ENCODE data around the gene KCP.
A peak's percentile ranks its signal among the peaks of the same experiment; 100 is the strongest.

Gene KCP

GRCh38 chr7:128886391-128887168 lies 23.9 kb downstream of the KCP start:
- no peak for TF ChIP-seq CTCF (conservative IDR thresholded peaks at IDR 0.05; ENCODE audit: low read depth, low read length)
- H3K4me3 ChIP-seq (ENCODE audit: low read length): no peak overlapping the region
- no peak for DNase-seq (ENCODE audit: low read depth)

GRCh38 chr7:128885370-128886187 lies 24.9 kb downstream of the KCP start:
- DNase-seq (ENCODE audit: low read depth): no peak
- no peak for TF ChIP-seq CTCF (conservative IDR thresholded peaks at IDR 0.05; ENCODE audit: low read depth, low read length)
- H3K4me3 ChIP-seq (ENCODE audit: low read length): no peak overlapping the region

- no peak overlapping the region for H3K4me3 ChIP-seq (ENCODE audit: low read length)
- DNase-seq (ENCODE audit: low read depth): no peak
- no peak for TF ChIP-seq CTCF (conservative IDR thresholded peaks at IDR 0.05; ENCODE audit: low read depth, low read length)
Measured at GRCh38 chr7:128884561-128885369, 25.7 kb downstream of the KCP start.

- TF ChIP-seq CTCF (conservative IDR thresholded peaks at IDR 0.05; ENCODE audit: low read depth, low read length): peak; percentile 84
Measured at GRCh38 chr7:128883622-128884448, 26.7 kb downstream of the KCP start.

GRCh38 chr7:128882134-128882533 lies 28.4 kb downstream of the KCP start:
- DNase-seq (ENCODE audit: low read depth): no peak
- TF ChIP-seq CTCF (conservative IDR thresholded peaks at IDR 0.05; ENCODE audit: low read depth, low read length): no peak
- H3K4me3 ChIP-seq (ENCODE audit: low read length): no peak overlapping the region

More at GRCh38 chr7:128883622-128884448, 26.7 kb downstream of the KCP start:
- H3K4me3 ChIP-seq (ENCODE audit: low read length): no peak overlapping the region
- DNase-seq (ENCODE audit: low read depth): no peak

- DNase-seq (ENCODE audit: low read depth): no peak
- no peak for TF ChIP-seq CTCF (conservative IDR thresholded peaks at IDR 0.05; ENCODE audit: low read depth, low read length)
- H3K4me3 ChIP-seq (ENCODE audit: low read length): no peak overlapping the region
Measured at GRCh38 chr7:128881458-128882125, 28.9 kb downstream of the KCP start.
